Endometrium (tissue), 2 donors: Measurements from ENCODE around the gene IPPK.
"Not testable (repeated sequence)": the region's sequence is repeated elsewhere in the genome, so short reads cannot be mapped to it uniquely, and the experiment has no call there.

Experiments
- FAIRE-seq: peaks from 2 replicates; lab custom pipeline; 2012; peaks lifted over from hg19 to GRCh38; lab: Jason Lieb, UNC
- donor health status: control.
- donor health status: control.

IPPK gene

DNA sequence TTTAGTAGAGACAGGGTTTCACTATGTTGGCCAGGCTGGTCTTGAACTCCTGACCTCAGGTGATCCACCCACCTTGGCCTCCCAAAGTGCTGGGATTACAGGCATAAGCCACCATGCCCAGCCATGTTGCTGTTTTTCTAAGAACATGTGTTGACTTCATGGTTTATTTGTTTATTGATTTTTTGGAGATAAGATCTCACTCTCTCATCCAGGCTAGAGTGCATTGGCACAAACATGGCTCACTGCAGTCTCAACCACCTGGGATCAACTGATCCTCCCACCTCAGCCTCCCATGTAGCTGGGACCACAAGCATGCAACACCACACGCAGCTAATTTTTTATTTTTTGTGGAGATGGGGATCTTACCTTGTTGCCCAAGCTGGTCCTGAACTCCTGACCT, 74.9 kb downstream of the IPPK start:
- not testable (repeated sequence) for FAIRE-seq

DNA sequence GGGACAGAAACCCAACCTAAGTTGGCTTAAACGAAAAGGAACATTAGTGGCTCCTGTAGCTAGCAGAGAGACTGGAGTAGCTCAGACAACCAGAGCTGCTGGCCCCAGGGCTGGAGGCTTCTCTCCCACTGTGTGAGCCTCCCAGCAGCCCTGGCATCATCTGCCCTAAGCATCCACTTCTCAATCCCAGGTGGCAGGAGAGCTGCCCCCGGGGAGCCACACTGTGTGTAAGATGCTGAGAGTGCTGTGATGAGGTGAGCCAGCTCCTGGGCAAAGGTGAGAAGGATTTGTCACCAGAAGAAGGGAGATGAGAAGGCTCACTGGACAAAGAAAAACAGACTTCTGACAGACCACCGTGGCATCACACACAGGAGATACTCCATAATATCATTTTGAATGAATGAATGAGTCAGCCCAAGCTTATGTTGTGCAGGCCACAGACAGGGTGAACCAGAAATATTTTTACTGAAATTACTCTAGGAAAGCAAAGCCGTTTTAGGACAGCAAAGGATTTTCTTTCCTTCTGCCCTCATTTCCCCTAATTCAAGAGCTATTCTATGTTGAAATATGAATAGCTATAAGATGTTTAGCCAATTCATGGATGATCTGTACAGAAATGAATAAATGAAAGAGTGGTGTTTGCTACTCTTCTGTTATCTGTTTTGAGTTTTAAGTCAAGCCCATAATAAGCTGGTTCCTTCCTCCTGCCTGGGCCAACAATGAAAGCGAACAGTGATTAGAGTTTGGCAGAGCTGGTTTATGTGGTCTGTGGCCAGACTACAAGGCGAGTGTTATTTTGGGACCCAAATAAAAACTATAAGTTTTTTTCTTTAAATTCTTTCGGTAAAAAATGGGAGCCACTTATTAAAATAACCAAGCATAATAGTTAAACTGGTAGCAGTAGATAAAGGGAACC, 76.7 kb downstream of the IPPK start:
- no peak for FAIRE-seq

DNA sequence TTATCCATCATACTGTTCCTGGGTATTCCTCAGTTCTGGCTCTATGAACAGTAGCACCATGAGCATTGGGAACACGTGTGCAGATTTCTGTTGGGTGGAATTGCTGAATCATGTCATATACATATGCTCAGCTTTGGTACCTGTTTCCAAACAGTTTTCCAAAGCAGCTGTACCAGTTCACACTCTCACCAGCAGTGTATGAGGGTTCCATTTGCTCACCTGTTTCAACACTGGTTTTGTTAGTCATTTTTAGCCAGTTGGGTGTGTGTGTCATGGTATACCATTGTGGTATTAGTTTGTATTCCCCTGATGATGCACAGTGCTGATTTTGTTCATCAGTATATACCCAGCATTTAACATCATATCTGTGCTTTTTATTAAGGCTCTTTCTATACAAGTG, 77.4 kb downstream of the IPPK start:
- no peak for FAIRE-seq

DNA sequence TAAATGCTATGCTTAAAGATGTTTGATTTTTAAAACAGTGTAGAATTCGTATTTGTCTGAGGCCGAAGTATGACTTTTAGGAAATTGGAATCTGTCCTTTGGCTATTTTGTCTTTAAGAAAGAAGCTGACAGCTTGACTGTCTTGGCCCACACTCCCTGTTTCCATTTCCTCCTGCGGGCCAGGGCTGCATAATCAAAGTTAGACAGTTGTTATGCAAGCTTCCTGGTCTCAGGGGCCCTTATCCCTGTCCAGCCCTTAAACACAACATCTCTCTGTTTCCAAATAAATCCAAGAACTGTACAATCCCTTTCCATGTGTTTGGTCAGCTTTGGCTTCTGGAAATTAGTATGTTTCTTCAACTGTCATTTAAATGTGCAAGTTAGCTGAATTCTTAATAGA, 79.6 kb downstream of the IPPK start:
- peak; percentile 91 for FAIRE-seq

GRCh38 chr9:92589923-92590322, 80.0 kb downstream of the IPPK start:
- no peak for FAIRE-seq

DNA sequence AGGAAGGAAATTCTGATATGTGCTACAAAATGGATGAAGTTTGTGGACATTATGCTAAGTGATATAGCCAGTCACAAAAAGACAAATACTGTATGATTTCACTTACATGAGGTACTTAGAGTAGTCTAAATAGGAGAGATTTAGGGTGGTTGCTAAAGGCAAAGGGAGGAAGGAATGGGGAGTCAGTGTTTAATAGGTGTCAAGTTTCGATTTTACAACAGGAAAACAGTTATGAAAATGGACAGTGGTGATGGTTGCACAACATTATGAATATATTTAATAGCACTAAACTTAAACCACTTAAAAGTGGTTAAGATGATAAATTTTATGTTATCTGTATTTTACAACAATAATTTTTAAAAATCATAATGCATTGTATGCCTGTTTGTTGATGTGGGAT, 93.8 kb downstream of the IPPK start:
- no peak for FAIRE-seq

GRCh38 chr9:92573612-92574011, 96.3 kb downstream of the IPPK start:
- not testable (repeated sequence) for FAIRE-seq

- FAIRE-seq = not testable (repeated sequence)
Observed at GRCh38 chr9:92571871-92572270, 98.1 kb downstream of the IPPK start.

DNA sequence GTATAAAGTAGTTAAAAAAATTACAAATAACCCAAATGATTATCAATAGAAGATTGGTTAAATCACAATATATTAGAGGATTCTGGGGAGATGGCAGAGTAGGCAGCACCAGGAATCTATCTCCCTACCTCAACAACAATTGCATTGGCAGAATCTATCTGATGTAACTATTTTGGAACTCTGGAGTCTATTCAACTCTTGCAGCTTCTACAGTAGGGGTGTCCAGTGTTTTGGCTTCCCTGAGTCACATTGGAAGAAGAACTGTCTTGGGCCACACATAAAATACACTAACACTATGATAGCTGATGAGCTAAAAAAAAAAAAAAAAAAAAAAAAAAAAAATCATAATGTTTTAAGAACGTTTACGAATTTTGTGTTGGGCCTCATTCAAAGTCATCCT, 104.9 kb downstream of the IPPK start:
- no peak for FAIRE-seq

DNA sequence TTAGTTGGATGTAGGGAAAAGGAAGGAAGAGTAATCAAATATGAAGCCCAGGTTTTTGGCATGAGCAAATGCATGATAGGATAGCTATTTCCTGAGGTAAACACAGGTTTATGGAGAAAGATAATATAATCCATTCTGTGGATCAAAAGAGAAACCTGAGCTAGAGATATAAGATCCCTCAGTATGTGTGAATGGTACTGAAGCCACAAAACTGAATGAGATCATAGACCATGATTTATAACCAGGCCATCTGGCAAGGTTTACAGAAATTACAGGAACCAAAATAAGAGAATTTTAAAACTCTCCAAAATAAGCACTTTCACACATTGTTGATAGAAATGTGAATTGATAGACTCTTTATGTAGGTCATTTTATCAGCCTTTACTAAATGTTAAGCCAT, 105.4 kb downstream of the IPPK start:
- no peak for FAIRE-seq
